Ovary (tissue), 9 donors: ENCODE measurements around the gene TSPYL4. TPM values are rescaled to one million over a fixed set of nuclear protein-coding genes. Genes with fewer than 3 reads are reported as not detected.

ENCODE experiments used
- DNase-seq, 5 donors: peaks; one replicate each; pipeline ENCODE4 v3.0.0-alpha.2; 2019 to 2020
- H3K27ac ChIP-seq, 2 donors: fragments of 200-600 bp; one replicate each; pipeline versions ENCODE4 v1.5.1 to v1.8.0; 2019 to 2022
- H3K27me3 ChIP-seq: fragments of 200-600 bp; one replicate; pipeline ENCODE4 v1.8.0; 2022
- H3K36me3 ChIP-seq: fragments of 200-600 bp; sonication (generic); one replicate; pipeline ENCODE4 v1.5.1; 2019
- H3K4me1 ChIP-seq: one replicate; pipeline ENCODE4 v1.8.1; 2013; ENCODE audit warnings: mild to moderate bottlenecking, moderate library complexity; ENCODE audit not compliant: insufficient read depth
- H3K4me3 ChIP-seq: fragments of 200-600 bp; sonication (generic); one replicate; pipeline ENCODE4 v1.5.1; 2017
- H3K9me3 ChIP-seq, 2 donors: fragments of 200-600 bp in 1 of 2; sonication (generic) in 1 of 2; one replicate each; pipeline versions ENCODE4 v1.5.1 to v1.8.1; 2013 to 2019; ENCODE audit warnings: mild to moderate bottlenecking in 1 of 2, moderate library complexity in 1 of 2
- CTCF ChIP-seq, 3 donors: fragments of 450-650 bp in 2 of 3; fragments of 200-600 bp in 1 of 3; IDR thresholded peaks; one replicate each; pipeline versions ENCODE4 v1.5.1 to v1.8.0; 2016 to 2022; ENCODE audit warnings: antibody characterized with exemption in 3 of 3, mild to moderate bottlenecking in 1 of 3
- EP300 ChIP-seq: sonication (generic); formaldehyde crosslinking; IDR thresholded peaks from one replicate; pipeline ENCODE4 v1.6.1; 2017; ENCODE audit warnings: antibody characterized with exemption
- POLR2A ChIP-seq: fragments of 450-650 bp; IDR thresholded peaks from one replicate; pipeline ENCODE4 v1.6.1; 2017; ENCODE audit warnings: antibody characterized with exemption, mild to moderate bottlenecking, moderate library complexity
- WGBS, 3 donors: extraction: QIAGEN DNeasy Blood & Tissue Kit in 1 of 3; methylation state at CpG; one replicate each; pipeline versions ENCODE4 v1.1.5 to v1.1.7; 2013 to 2017; 5-methylcytosine and 5-hydroxymethylcytosine counted together
- intact Hi-C, 4 donors: fragments of 100-400 bp; cut with DNase I; formaldehyde crosslinking; loops; one replicate each; pipeline versions ENCODE4 v1.11.0 to v1.15.1; 2022 to 2023
- polyA plus RNA-seq, 2 donors: library from polyadenylated mRNA; stranded (reverse); fragments of 200-250 nt in 1 of 2; fragments of 350-450 nt in 1 of 2; fragmentation: Illumina TruSeq in 1 of 2; extraction: RNeasy Lipid Tissue Mini Kit (QIAGEN cat#74804) in 1 of 2; gene quantifications; one replicate each; pipeline ENCODE4 v1.2.3, GENCODE V29; 2013 to 2014
- total RNA-seq, 7 donors: library from RNA; depleted of rRNA in 2 of 7; stranded (reverse); fragments of >200 nt in 2 of 7; fragmentation: NEBNext Ultra II Directional in 3 of 7; extraction: Animal tissue kit (Norgen Biotek cat#: 25700) in 3 of 7; gene quantifications; one replicate each; pipeline versions ENCODE4 v1.1.0 to v1.2.4, GENCODE V29; 2016 to 2023
- donor health status: DM: no; HTN: no; CAD: no; lungs with moderate emphysema.
- donor health status: DM: no; HTN: no; CAD: no.
- donor health status: Bipolar disorder and iron deficiency.
- donor health status: DM: yes; HTN: yes; CAD: no.
- donor health status: DM: no; HTN: no; CAD: no.
- donor health status: DM: yes; HTN: yes; CAD: no.

TSPYL4 gene
- total and polyA plus RNA-seq, 9 donors: 18.1 to 44.4 (median 31.0) TPM

GRCh38 chr6:116268589-116269293, 14.9 kb upstream of the TSPYL4 start:
- no peaks in the 10 kb centered on the region for H3K4me1 ChIP-seq
- intact Hi-C loops: loop anchor here in 1 of 4 donors (10.0 kb wide), 1 partner anchor 266 kb away; no protein-coding TSS in a partner anchor
- H3K9me3 ChIP-seq: no peaks in the 10 kb centered on the region
- H3K27me3 ChIP-seq: no peaks in the 10 kb centered on the region
- 28 to 31% (median 29%) methylated on average over 3 of the region's 3 CpGs for WGBS, 3 donors
- H3K36me3 ChIP-seq: no peaks in the 10 kb centered on the region
- TF ChIP-seq EP300: no peak
- peak; percentile 18 to 71 (median 64) for TF ChIP-seq CTCF (IDR thresholded peaks at IDR 0.05)
- TF ChIP-seq POLR2A: no peak
- H3K4me3 ChIP-seq: no peak overlapping the region
- H3K27ac ChIP-seq: no peak overlapping the region
- no peak for DNase-seq

- Histone ChIP-seq H3K9me3 (no peaks in the 10 kb centered on the region), H3K27me3 (no peaks in the 10 kb centered on the region)
Observed at GRCh38 chr6:116267836-116268588, 14.1 kb upstream of the TSPYL4 start.

GRCh38 chr6:116266803-116267202, 12.9 kb upstream of the TSPYL4 start:
- Histone ChIP-seq H3K36me3 (no peaks in the 10 kb centered on the region), H3K27me3 (no peaks in the 10 kb centered on the region), H3K4me3 (no peak overlapping the region), H3K27ac (no peak overlapping the region), H3K4me1 (no peaks in the 10 kb centered on the region), H3K9me3 (no peaks in the 10 kb centered on the region)
- DNase-seq: no peak
- no peak for TF ChIP-seq POLR2A
- TF ChIP-seq CTCF (IDR thresholded peaks at IDR 0.05): no peak
- TF ChIP-seq EP300: no peak
- intact Hi-C loops: loop anchor here in 1 of 4 donors (10.0 kb wide), 1 partner anchor 268 kb away; no protein-coding TSS in a partner anchor

More at GRCh38 chr6:116267836-116268588, 14.1 kb upstream of the TSPYL4 start:
- TF ChIP-seq POLR2A (no peak), EP300 (no peak), CTCF (IDR thresholded peaks at IDR 0.05) (no peak)
- intact Hi-C loops: loop anchor here in 1 of 4 donors (10.0 kb wide), 1 partner anchor 267 kb away; no protein-coding TSS in a partner anchor
- Histone ChIP-seq H3K27ac (no peak overlapping the region), H3K36me3 (no peaks in the 10 kb centered on the region), H3K4me3 (no peak overlapping the region), H3K4me1 (no peaks in the 10 kb centered on the region)
- WGBS, 3 donors: 46 to 53% (median 49%) methylated on average over 3 of the region's 3 CpGs
- DNase-seq: no peak

GRCh38 chr6:116265041-116265829, 11.4 kb upstream of the TSPYL4 start:
- 83 to 84% (median 84%) methylated on average over 4 of the region's 4 CpGs for WGBS, 3 donors
- Histone ChIP-seq H3K4me1 (peaks cover 4% of the 10 kb centered on the region), H3K27me3 (no peaks in the 10 kb centered on the region), H3K9me3 (no peaks in the 10 kb centered on the region), H3K36me3 (no peaks in the 10 kb centered on the region), H3K4me3 (no peak overlapping the region), H3K27ac (no peak overlapping the region)
- intact Hi-C loops: loop anchor here in 1 of 4 donors (10.0 kb wide), 1 partner anchor 270 kb away; no protein-coding TSS in a partner anchor
- no peak for DNase-seq
- no peak for TF ChIP-seq EP300
- TF ChIP-seq POLR2A: no peak
- no peak for TF ChIP-seq CTCF (IDR thresholded peaks at IDR 0.05)
